CD4-positive, alpha-beta T cell treated with Interleukin-17A for 4 hours (primary cell): Measurements from ENCODE around the gene EXD3.
"Not testable (repeated sequence)": the region's sequence is repeated elsewhere in the genome, so short reads cannot be mapped to it uniquely, and the experiment has no call there.

ENCODE experiments used
- DNase-seq: peaks from one replicate; pipeline ENCODE4 v3.0.0-alpha.2; 2020; ENCODE audit warnings: mixed read lengths

The EXD3 gene

GRCh38 chr9:137458194-137459151 lies 35.5 kb upstream of the EXD3 start:
- DNase-seq, result no peak

- no peak for DNase-seq
Measured at GRCh38 chr9:137457406-137458193, 34.6 kb upstream of the EXD3 start.

GRCh38 chr9:137456864-137457405 lies 34.0 kb upstream of the EXD3 start:
- no peak for DNase-seq

DNA sequence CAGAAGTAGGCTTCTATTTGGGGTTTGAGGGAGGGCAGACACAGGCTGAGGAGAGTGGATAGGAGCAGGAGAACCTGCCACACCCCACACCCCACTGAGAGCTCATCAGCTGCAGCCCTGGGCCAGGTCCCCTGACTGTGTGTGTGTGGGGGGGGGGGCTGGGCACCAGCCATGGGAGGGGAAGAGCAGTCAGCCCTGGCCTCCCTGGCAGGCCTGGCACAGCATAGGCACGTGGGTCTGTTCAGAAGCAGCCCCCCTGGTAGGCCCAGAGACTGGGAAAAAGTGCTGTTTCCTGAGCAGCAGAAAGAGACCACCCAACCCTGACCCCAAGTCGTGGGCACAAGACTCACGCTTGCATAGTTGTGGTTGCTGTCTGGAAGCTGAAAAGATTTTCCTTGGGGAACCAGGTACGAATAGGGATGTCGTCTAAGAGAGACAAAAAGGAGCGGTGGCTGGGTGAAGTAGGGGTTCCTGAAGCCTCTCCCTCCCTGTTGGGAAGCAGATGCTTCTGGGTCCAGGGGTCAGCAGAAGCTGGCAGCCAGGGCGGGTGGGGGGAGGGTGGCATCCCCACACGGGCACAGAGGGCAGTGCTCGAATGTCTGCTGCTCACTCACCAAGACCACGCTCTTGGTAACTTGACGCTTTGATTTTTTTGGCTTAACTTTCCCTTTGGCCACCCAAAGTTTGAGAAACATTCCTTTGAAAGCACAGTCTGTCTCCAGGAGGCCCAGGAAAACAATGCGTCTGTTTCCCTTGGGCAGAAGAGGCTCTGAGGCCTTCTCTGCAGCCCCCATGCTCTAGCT lies 33.3 kb upstream of the EXD3 start:
- DNase-seq, result no peak

DNA sequence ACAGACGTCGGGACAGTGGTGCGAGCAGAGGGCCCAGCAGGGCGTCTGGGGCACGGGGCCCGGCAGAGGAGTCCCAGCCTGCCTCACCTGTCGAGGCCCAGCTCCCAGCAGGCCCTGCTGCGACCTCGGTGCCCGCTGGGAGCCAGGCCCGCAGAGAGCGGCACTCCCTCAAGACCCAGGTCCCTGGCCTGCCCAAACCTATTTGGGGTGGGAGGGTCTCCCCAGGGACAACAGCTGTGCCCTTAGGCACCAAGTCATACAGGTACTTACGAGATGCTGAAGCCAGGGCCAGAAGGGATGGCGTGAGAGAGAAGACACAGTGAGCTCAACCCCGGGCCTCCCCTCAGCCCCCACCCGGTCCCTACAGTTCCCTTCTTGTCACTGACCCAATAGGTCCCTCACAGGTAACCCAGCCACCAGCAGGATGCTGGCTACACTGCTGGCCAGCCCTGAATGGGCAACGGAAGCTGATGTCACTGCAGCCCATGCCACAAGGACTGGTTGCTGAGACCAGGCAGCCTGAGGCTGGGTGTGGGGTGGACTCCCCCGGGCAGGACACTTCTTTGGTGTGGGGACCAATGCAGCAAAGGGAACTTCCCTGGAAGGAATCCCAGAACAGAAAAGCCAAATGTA lies 32.5 kb upstream of the EXD3 start:
- no peak for DNase-seq

GRCh38 chr9:137454597-137455358 lies 31.8 kb upstream of the EXD3 start:
- DNase-seq, result no peak

DNA sequence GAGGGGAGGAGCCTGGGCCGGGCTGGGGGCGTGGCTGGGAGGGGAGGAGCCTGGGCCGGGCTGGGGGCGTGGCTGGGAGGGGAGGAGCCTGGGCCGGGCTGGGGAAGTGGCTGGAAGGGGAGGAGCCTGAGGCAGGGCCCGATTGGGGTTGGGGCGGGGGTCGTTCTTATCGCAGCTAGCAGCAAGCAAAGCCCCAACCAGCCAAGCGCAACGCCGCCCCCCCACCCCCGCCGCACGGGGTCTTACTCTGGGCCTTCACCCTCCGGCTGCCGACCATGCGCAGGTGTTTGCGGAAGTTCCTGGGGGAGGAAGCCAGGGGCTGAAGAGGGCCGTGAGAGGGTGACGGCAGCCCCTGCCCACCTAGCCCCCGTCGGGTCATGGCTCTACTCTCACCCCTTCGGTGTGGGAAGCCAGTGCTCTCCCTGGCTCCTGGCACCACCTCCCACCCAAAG lies 31.2 kb upstream of the EXD3 start:
- peak; percentile 47 for DNase-seq

DNA sequence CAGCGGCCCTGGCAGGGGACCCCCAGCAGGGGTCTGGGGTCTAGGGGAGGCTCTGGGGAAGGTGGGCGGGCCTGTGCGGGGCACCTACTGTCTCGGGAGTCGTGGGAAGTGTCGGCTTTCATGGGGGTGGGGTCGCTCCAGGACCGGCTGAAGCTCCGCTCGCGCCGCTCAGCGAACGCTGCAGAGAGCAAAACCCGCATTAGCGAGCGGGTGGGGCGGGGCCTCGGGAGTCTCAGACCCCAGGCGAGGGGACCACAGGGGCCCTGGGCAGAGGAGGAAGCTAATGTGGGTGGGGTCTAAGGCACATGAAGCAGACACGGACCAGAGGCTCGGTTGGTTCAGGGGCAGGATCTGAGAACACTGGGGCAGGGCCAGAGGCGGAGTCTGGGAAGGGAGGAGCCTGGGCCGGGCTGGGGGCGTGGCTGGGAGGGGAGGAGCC lies 30.7 kb upstream of the EXD3 start:
- DNase-seq, result peak; percentile 61

DNA sequence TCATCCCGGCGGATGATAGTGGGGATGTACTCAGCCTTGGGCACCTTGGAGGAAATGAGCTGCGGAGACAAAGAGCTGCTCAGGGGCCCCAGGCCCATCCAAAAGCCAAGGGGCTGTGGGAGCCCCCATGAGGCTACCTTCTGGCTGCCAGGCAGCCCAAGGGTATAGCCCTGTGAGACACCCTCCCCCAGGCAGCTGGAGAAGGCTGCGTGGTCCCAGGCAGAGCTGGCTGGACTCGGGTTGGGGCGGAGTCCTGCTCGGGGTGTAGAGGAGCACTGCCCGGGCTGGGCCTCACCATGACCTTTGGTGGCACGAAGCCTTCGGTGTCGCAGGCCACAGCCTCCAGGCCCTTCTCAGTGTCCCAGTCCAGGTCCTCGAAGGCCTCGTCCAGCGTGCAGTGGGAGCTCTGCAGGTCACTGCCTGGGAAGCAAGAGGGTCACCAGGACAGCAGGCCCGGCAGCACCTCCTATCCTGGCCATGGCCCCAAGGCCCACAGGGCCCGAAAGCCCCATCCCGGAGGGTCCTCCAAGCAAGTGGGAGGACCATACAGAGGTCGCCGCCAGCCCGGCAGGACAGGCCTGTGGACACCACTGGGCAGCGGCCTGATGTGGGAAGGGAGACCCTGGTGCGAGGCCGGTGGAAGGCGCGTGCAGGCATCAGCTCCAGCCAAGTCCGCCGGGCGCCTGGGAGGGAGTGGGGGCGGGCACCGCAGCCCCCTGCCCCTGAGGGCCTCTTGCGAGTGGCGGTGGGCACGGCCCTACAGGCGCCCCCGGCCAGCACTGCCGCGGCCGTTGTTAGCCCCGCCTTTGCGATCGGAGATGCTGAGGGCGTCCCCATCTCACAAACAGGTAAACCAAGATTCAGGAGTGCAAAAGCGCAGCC lies 30.0 kb upstream of the EXD3 start:
- DNase-seq, result no peak

DNA sequence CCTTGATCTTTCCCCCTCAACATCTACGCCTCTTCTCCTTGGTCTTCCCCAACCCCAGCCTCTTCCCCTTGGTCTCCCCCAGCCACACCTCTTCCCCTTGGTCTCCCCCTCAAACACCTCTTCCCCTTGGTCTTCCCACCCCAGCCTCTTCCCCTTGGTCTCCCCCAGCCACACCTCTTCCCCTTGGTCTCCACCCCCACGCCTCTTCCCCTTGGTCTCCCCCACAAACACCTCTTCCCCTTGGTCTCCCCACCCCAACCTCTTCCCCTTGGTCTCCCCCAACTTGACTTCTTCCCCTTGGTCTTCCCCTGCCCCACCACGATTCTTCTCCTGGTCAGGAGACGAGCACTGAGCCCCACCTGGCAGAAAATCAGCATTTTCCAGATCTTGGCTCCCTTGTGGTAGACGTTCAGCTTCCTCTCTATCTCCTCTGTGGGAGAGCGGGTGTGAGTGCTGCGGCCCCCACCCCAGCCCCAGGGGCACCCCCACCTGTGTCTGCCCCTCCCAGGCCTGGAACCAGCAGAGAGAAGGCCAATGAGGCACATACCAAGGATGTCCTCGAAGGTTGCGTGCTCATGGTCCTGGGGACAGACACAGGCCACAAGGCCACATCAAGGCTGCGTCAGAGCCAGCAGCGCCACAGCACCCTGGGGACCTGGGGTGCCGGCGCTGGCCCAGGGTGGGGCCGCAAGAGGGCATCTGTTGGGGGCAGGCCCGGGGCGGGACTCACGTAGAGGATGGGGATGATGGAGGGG lies 29.2 kb upstream of the EXD3 start:
- DNase-seq, result no peak

DNA sequence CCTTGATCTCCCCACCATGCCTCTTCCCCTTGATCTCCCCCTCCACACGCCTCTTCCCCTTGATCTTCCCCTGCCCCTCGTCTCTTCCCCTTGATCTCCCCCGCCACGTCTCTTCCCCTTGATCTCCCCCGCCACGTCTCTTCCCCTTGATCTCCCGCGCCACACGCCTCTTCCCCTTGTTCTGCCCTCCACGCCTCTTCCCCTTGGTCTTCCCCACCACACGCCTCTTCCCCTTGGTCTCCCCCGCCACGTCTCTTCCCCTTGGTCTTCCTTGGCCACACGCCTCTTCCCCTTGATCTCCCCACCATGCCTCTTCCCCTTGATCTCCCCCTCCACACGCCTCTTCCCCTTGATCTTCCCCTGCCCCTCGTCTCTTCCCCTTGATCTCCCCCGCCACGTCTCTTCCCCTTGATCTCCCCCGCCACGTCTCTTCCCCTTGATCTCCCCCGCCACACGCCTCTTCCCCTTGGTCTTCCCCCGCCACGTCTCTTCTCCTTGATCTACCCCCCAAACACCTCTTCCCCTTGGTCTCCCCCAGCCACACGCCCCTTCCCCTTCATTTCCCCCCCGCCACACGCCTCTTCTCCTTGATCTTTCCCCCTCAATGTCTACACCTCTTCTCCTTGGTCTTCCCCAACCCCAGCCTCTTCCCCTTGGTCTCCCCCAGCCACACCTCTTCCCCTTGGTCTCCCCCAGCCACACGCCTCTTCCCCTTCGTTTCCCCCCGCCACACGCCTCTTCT lies 28.5 kb upstream of the EXD3 start:
- not testable (repeated sequence) for DNase-seq

GRCh38 chr9:137450539-137451222 lies 27.7 kb upstream of the EXD3 start:
- DNase-seq, result peak; percentile 54

GRCh38 chr9:137449931-137450538 lies 27.1 kb upstream of the EXD3 start:
- peak; percentile 48 for DNase-seq

DNA sequence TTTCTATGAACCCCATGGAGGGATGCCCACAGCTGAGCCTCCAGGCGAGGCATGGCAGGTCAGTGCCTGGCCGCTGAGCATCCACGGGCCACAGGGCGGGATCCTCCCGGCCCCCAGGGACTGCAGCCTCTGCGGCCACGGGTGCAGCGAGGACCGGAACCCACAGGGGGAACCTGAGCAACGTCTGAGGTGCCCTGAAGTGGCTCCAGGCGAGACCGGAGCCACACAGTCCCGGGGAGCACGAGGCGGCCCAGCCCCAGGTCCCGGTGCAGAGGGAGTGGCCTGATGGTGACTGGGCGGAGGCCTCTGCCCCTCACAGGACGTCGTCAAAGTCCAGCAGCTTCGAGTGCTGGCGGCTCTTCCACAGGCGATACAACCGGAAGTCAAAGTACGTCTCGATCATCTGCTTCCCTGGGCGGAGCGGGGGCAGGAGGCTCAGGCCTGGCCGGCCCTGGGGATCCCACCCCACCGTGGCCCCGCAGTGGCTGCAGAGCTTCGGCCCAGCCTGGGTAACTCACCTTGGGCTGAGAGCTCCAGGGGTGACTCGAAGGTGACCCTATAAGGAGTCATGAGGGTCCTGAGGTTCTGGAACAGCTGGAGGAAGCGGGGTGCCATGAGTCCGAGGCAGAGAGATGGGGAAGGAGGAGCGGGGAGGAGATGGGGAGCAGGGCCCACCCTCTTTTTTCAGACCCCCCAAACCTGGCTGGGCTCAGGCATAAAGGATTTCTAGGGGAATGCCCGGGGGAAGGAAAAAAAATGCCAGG lies 26.3 kb upstream of the EXD3 start:
- peak; percentile 32 for DNase-seq

DNA sequence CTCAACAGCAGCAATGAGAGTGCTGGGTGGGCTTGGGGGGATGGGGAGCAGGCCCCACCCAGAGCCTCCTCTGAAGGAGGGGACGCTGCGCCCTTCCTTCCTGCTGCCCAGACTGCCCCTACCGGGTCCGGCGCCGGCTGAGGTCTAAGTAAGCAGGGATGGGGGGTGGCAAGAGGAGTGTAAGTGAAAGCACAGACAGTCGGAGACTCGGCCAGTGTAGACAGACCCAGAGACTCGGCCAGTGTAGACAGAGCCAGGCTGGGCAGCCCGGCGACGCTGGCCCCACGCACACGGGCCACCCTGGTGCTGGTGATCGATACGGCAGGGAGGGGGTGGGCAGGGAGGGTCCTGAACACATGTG lies 25.6 kb upstream of the EXD3 start:
- peak; percentile 4 for DNase-seq

GRCh38 chr9:137447722-137448601 lies 25.0 kb upstream of the EXD3 start:
- DNase-seq, result peak; percentile 2
